HepG2 (cell line): ENCODE data around the gene NARF. TPM values are rescaled to one million over a fixed set of nuclear protein-coding genes. Genes with fewer than 3 reads are reported as not detected.

ENCODE experiments used
- ATAC-seq: fragments of 200-7000 bp; cut with Tn5 transposase; 3 replicates; pipeline ENCODE4 v1.9.1; 2020; ENCODE audit warnings: mild to moderate bottlenecking, moderate library complexity
- BruUV-seq: library from RNA; stranded (reverse); fragments of 400-500 nt; replicated peaks from 2 replicates; lab custom pipeline; 2021; lab: Mats Ljungman, UMichigan
- CTCF ChIA-PET: fragments of 300-600 bp; formaldehyde crosslinking; extraction: SDS; loops from one replicate; lab custom pipeline; 2021; ENCODE audit warnings: low total read pairs, inconsistent platforms, low intra/inter-chr PET ratio; lab: Yijun Ruan, JAX
- POLR2A ChIA-PET: fragments of 350-600 bp; sonication (Branson Sonifier 250); formaldehyde crosslinking; loops from one replicate; lab custom pipeline; 2020; ENCODE audit warnings: antibody characterized with exemption, inconsistent platforms; lab: Yijun Ruan, JAX
- DNase-seq: peaks from one replicate; pipeline ENCODE4 v3.0.0-alpha.2; 2015; ENCODE audit warnings: low spot score
- FAIRE-seq: peaks from 3 replicates; lab custom pipeline; 2011; peaks lifted over from hg19 to GRCh38; lab: Jason Lieb, UNC
- H2AFZ ChIP-seq: one replicate; pipeline ENCODE4 v1.6.1; 2011; ENCODE audit warnings: low read length, inconsistent platforms
- H3K27ac ChIP-seq: fragments of 300-600 bp; 3 replicates; pipeline ENCODE4 v1.8.0; 2011; ENCODE audit warnings: mixed run types, mild to moderate bottlenecking, mixed read lengths, low read length, inconsistent platforms; ENCODE audit not compliant: insufficient read depth; ENCODE audit errors: extremely low read length
- H3K27me3 ChIP-seq, 2 experiments: fragments of 200-600 bp in 1 of 2; 2 replicates in 1 of 2; 3 replicates in 1 of 2; pipeline versions ENCODE4 v1.6.0 to v1.8.0; 2011; ENCODE audit warnings: low read length in 2 of 2, mild to moderate bottlenecking in 2 of 2, moderate library complexity in 2 of 2, inconsistent platforms in 1 of 2; ENCODE audit not compliant: insufficient read depth in 2 of 2, control insufficient read depth in 1 of 2
- H3K36me3 ChIP-seq, 2 experiments: fragments of 200-600 bp in 1 of 2; replicated peaks in 1 of 2; 2 replicates in 1 of 2; 3 replicates in 1 of 2; pipeline versions ENCODE4 v1.5.1 to v1.8.0; 2011; ENCODE audit warnings: low read length in 2 of 2, inconsistent platforms in 1 of 2; ENCODE audit not compliant: insufficient read depth in 2 of 2, control insufficient read depth in 1 of 2
- H3K4me1 ChIP-seq: 2 replicates; pipeline ENCODE4 v1.5.1; 2012; ENCODE audit warnings: low read length, inconsistent platforms; ENCODE audit not compliant: insufficient read depth
- H3K4me2 ChIP-seq: 2 replicates; pipeline ENCODE4 v1.6.0; 2011; ENCODE audit warnings: low read depth, low read length, inconsistent platforms
- H3K4me3 ChIP-seq, 3 experiments: fragments of 200-600 bp in 1 of 3; sonication (generic), shearing (Covaris generic) in 1 of 3; replicated peaks in 1 of 3; 2 replicates each; pipeline ENCODE4 v1.5.1; 2011 to 2016; ENCODE audit warnings: low read length in 3 of 3, inconsistent platforms in 2 of 3, low read depth in 2 of 3, mild to moderate bottlenecking in 2 of 3, control low read depth in 1 of 3, mixed read lengths in 1 of 3; ENCODE audit not compliant: insufficient read depth in 1 of 3
- H3K79me2 ChIP-seq: one replicate; pipeline ENCODE4 v1.6.1; 2011; ENCODE audit warnings: low read length, inconsistent platforms; ENCODE audit not compliant: insufficient read depth
- H3K9ac ChIP-seq: 2 replicates; pipeline ENCODE4 v1.6.0; 2011; ENCODE audit warnings: mild to moderate bottlenecking, low read depth, low read length, inconsistent platforms; ENCODE audit not compliant: insufficient read depth
- H3K9me3 ChIP-seq: 2 replicates; pipeline ENCODE4 v1.5.1; 2012; ENCODE audit warnings: mild to moderate bottlenecking, low read length
- H4K20me1 ChIP-seq: 2 replicates; pipeline ENCODE4 v1.6.0; 2011; ENCODE audit warnings: inconsistent platforms, mild to moderate bottlenecking, low read length, moderate library complexity; ENCODE audit not compliant: insufficient read depth
- ELF3 ChIP-seq: IDR thresholded peaks from 2 replicates; pipeline ENCODE4 v1.6.1; 2016; ENCODE audit warnings: missing genetic modification reagents, missing compliant biosample characterization
- GFI1 ChIP-seq: sonication (generic); formaldehyde crosslinking; IDR thresholded peaks from 2 replicates; pipeline ENCODE4 v1.5.0; 2020; ENCODE audit warnings: missing genetic modification reagents, mild to moderate bottlenecking, borderline replicate concordance
- KAT8 ChIP-seq: IDR thresholded peaks from 2 replicates; pipeline ENCODE4 v1.6.1; 2016; ENCODE audit warnings: missing genetic modification reagents, missing compliant biosample characterization
- NCOA2 ChIP-seq: sonication (generic); formaldehyde crosslinking; IDR thresholded peaks from 2 replicates; pipeline ENCODE4 v1.8.0; 2022; ENCODE audit warnings: inconsistent platforms
- POLR2G ChIP-seq: fragments of 200-400 bp; formaldehyde crosslinking; IDR thresholded peaks from 2 replicates; pipeline ENCODE4 v1.6.1; 2018; ENCODE audit warnings: mild to moderate bottlenecking, low read depth, low read length, moderate library complexity
- RNF2 ChIP-seq: fragments of 450-650 bp; conservative IDR thresholded peaks from 2 replicates; pipeline ENCODE4 v1.6.1; 2016; ENCODE audit warnings: low read depth
- SMC3 ChIP-seq: IDR thresholded peaks from 2 replicates; pipeline ENCODE4 v1.6.1; 2011; ENCODE audit warnings: low read length, improper control_type of control experiment
- TP53 ChIP-seq: sonication (generic); formaldehyde crosslinking; conservative IDR thresholded peaks from 2 replicates; pipeline ENCODE4 v1.4.0; 2020; ENCODE audit warnings: missing genetic modification reagents
- ZBTB2 ChIP-seq: sonication (generic); formaldehyde crosslinking; IDR thresholded peaks from 2 replicates; pipeline ENCODE4 v1.8.0; 2022; ENCODE audit warnings: low read depth, missing genetic modification reagents
- ZNF609 ChIP-seq: sonication (generic); formaldehyde crosslinking; IDR thresholded peaks from 2 replicates; pipeline ENCODE4 v1.4.0; 2020; ENCODE audit warnings: mild to moderate bottlenecking, missing genetic modification reagents, borderline replicate concordance
- ZNF878 ChIP-seq: sonication (generic); formaldehyde crosslinking; IDR thresholded peaks from 2 replicates; pipeline ENCODE4 v1.8.1; 2023; ENCODE audit warnings: mild to moderate bottlenecking, missing genetic modification reagents, moderate library complexity
- WGBS: methylation state at CpG from one replicate; pipeline ENCODE4 v1.1.6; 2017; ENCODE audit warnings: low lambda C conversion rate; 5-methylcytosine and 5-hydroxymethylcytosine counted together
- in situ Hi-C: cut with HindIII; loops from 2 replicates; pipeline ENCODE4 v1.10.0; 2017; ENCODE audit warnings: low pct_unique_long_range_greater_than_20kb; ENCODE audit not compliant: extremely low pct_ligation_motif_present
- intact Hi-C: fragments of 100-400 bp; cut with micrococcal nuclease; formaldehyde crosslinking; loops from one replicate; pipeline ENCODE4 v1.10.0; 2022; ENCODE audit not compliant: unreplicated experiment
- polyA plus RNA-seq, 8 experiments: library from polyadenylated mRNA; depleted of rRNA in 3 of 8; stranded (reverse) in 7 of 8; unstranded in 1 of 8; fragments of >200 nt; fragmentation: Illumina TruSeq in 4 of 8; extraction: Trizol in 4 of 8; gene quantifications; 2 replicates each; pipeline versions ENCODE4 v1.2.1 to v1.2.3, GENCODE V29; 2011 to 2016; ENCODE audit warnings: low read depth in 4 of 8, missing spikeins in 1 of 8, mixed read lengths in 1 of 8; ENCODE audit not compliant: insufficient read depth in 1 of 8
- total RNA-seq, 5 experiments: library from RNA; depleted of rRNA; stranded (reverse); fragments of >200 nt; fragmentation: Illumina TruSeq; extraction: Trizol; gene quantifications; 2 replicates each; pipeline ENCODE4 v1.2.3, GENCODE V29; 2016; ENCODE audit warnings: low read depth in 1 of 5
- TF ChIP-seq, protein P1 (sequence below): sonication (generic); formaldehyde crosslinking; IDR thresholded peaks from 2 replicates; pipeline ENCODE4 v1.9.0; 2022; ENCODE audit warnings: missing genetic modification reagents, mild to moderate bottlenecking, borderline replicate concordance
- TF ChIP-seq, protein P2 (sequence below): sonication (generic); formaldehyde crosslinking; IDR thresholded peaks from 2 replicates; pipeline ENCODE4 v1.8.1; 2023; ENCODE audit warnings: mild to moderate bottlenecking, missing genetic modification reagents

The NARF gene
- total and polyA plus RNA-seq, 2 of the 13 experiments (the other 11 are each of a cell fraction or from before 2014, with no cell fraction given), result 61.1 to 144 TPM

- intact Hi-C loops, result loop anchor here (2.0 kb wide), 1 partner anchor 71 kb away; no protein-coding TSS in a partner anchor
- Histone ChIP-seq H3K4me2 (no peak overlapping the region), H3K4me1 (peaks cover 11% of the 10 kb centered on the region), H3K36me3 (peaks cover 2 to 19% of the 10 kb centered on the region in 2 experiments; a peak in 3 of 5 replicates), H3K27ac (no peak overlapping the region), H3K27me3 (no peaks in the 10 kb centered on the region), H3K9ac (no peak overlapping the region), H3K4me3 (no peak overlapping the region), H3K9me3 (peaks cover 9% of the 10 kb centered on the region), H2AFZ (no peak overlapping the region), H4K20me1 (no peaks in the 10 kb centered on the region; the same call in 1 of the 2 replicates), H3K79me2 (peaks cover 2% of the 10 kb centered on the region)
- in situ Hi-C loops, result no loop called here
- no TSS peak for BruUV-seq
- FAIRE-seq (peak; percentile 60), DNase-seq (peak; percentile 72), ATAC-seq (peak; percentile 78)
- 86% methylated on average over 25 of the region's 25 CpGs for WGBS
- ChIA-PET CTCF (interaction anchor here (0.6 to 2.3 kb wide), 2 partner anchors 67 to 72 kb away, joined by 3 to 17 read pairs; no protein-coding TSS in a partner anchor), POLR2A (no interaction called here)
- TF ChIP-seq NCOA2 (CRISPR knock-in tag), result no peak
- peak; percentile 27; the same call in 1 of the 2 replicates for TF ChIP-seq POLR2G
- TF ChIP-seq SMC3, result peak; percentile 42; the same call in 1 of the 2 replicates
- TF ChIP-seq ZNF878, result no peak
- peak; percentile 19; the same call in 1 of the 2 replicates for TF ChIP-seq GFI1 (CRISPR knock-in tag)
- TF ChIP-seq TP53 (CRISPR knock-in tag), result no peak
- no peak for TF ChIP-seq ZNF609 (CRISPR knock-in tag)
- no peak for TF ChIP-seq KAT8 (CRISPR knock-in tag)
- no peak for TF ChIP-seq RNF2
- TF ChIP-seq, protein P1, sequence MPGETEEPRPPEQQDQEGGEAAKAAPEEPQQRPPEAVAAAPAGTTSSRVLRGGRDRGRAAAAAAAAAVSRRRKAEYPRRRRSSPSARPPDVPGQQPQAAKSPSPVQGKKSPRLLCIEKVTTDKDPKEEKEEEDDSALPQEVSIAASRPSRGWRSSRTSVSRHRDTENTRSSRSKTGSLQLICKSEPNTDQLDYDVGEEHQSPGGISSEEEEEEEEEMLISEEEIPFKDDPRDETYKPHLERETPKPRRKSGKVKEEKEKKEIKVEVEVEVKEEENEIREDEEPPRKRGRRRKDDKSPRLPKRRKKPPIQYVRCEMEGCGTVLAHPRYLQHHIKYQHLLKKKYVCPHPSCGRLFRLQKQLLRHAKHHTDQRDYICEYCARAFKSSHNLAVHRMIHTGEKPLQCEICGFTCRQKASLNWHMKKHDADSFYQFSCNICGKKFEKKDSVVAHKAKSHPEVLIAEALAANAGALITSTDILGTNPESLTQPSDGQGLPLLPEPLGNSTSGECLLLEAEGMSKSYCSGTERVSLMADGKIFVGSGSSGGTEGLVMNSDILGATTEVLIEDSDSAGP (CRISPR knock-in tag), result 0 out of 2 replicates have a peak, but pooled peaks have one; percentile 34
- no peak for TF ChIP-seq ELF3 (CRISPR knock-in tag)
- peak; percentile 40; the same call in 1 of the 2 replicates for TF ChIP-seq ZBTB2 (CRISPR knock-in tag)
- TF ChIP-seq, protein P2, sequence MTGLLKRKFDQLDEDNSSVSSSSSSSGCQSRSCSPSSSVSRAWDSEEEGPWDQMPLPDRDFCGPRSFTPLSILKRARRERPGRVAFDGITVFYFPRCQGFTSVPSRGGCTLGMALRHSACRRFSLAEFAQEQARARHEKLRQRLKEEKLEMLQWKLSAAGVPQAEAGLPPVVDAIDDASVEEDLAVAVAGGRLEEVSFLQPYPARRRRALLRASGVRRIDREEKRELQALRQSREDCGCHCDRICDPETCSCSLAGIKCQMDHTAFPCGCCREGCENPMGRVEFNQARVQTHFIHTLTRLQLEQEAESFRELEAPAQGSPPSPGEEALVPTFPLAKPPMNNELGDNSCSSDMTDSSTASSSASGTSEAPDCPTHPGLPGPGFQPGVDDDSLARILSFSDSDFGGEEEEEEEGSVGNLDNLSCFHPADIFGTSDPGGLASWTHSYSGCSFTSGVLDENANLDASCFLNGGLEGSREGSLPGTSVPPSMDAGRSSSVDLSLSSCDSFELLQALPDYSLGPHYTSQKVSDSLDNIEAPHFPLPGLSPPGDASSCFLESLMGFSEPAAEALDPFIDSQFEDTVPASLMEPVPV (CRISPR knock-in tag), result 0 out of 2 replicates have a peak, but pooled peaks have one; percentile 40
These were observed 34.3 kb upstream of the NARF start for GRCh38 chr17:82424001-82424862.
